Astrocyte of the cerebellum (primary cell): Measurements from ENCODE around the gene ANKDD1A.

Experiments
- DNase-seq: peaks from one replicate; pipeline ENCODE4 v3.0.0-alpha.2; 2011; ENCODE audit warnings: low read depth
- H3K4me3 ChIP-seq: 2 replicates; pipeline ENCODE4 v1.5.1; 2011; ENCODE audit warnings: mild to moderate bottlenecking, low read depth, low read length, moderate library complexity
- CTCF ChIP-seq: IDR thresholded peaks from 2 replicates; pipeline ENCODE4 v1.5.1; 2012; ENCODE audit warnings: low read length, low read depth, moderate library complexity, mild to moderate bottlenecking; ENCODE audit errors: missing control alignments
- in situ Hi-C: cut with HindIII; loops from 2 replicates; pipeline ENCODE4 v1.10.0; 2017; ENCODE audit warnings: low sequenced_read_pairs

ANKDD1A gene

GRCh38 chr15:64969401-64969800 lies 57.7 kb downstream of the ANKDD1A start:
- TF ChIP-seq CTCF: no peak
- DNase-seq: no peak
- in situ Hi-C loops: no loop called here
- no peak overlapping the region for H3K4me3 ChIP-seq

- no peak overlapping the region for H3K4me3 ChIP-seq
- no peak for DNase-seq
- TF ChIP-seq CTCF: no peak
- in situ Hi-C loops: no loop called here
Measured at GRCh38 chr15:64970698-64971097, 59.0 kb downstream of the ANKDD1A start.

GRCh38 chr15:64975390-64975789 lies 63.7 kb downstream of the ANKDD1A start:
- in situ Hi-C loops: no loop called here
- no peak overlapping the region for H3K4me3 ChIP-seq
- no peak for TF ChIP-seq CTCF
- no peak for DNase-seq

GRCh38 chr15:64979252-64979710 lies 67.6 kb downstream of the ANKDD1A start:
- H3K4me3 ChIP-seq: no peak overlapping the region
- DNase-seq: no peak
- no peak for TF ChIP-seq CTCF
- in situ Hi-C loops: no loop called here

- DNase-seq: no peak
- TF ChIP-seq CTCF: no peak
- no peak overlapping the region for H3K4me3 ChIP-seq
- in situ Hi-C loops: no loop called here
Measured at GRCh38 chr15:64981812-64982431, 70.2 kb downstream of the ANKDD1A start.

GRCh38 chr15:64982472-64982871 lies 70.8 kb downstream of the ANKDD1A start:
- TF ChIP-seq CTCF: no peak
- no peak overlapping the region for H3K4me3 ChIP-seq
- no peak for DNase-seq
- in situ Hi-C loops: no loop called here
